ENCODE measurements around the gene TRAIP.

- no peak for TF ChIP-seq POLR2AphosphoS5 (IDR thresholded peaks at IDR 0.05)
- TF ChIP-seq MXI1 (conservative IDR thresholded peaks at IDR 0.05; ENCODE audit: poor library complexity, severe bottlenecking): no peak
- no peak for TF ChIP-seq CTCF (IDR thresholded peaks at IDR 0.05; ENCODE audit: poor library complexity, severe bottlenecking)
- no peak for TF ChIP-seq RAD21 (conservative IDR thresholded peaks at IDR 0.05)
- no peak for TF ChIP-seq REST (IDR thresholded peaks at IDR 0.05; ENCODE audit: borderline replicate concordance)
- no peak for TF ChIP-seq EP300 (conservative IDR thresholded peaks at IDR 0.05; ENCODE audit: poor library complexity, severe bottlenecking)
- no peak for TF ChIP-seq SMC3 (conservative IDR thresholded peaks at IDR 0.05; ENCODE audit: poor library complexity)
- TF ChIP-seq EZH2 (IDR thresholded peaks at IDR 0.05; ENCODE audit: borderline replicate concordance, insufficient read depth, low read length, poor library complexity, severe bottlenecking): no peak
These were observed 45.3 kb upstream of the TRAIP start for GRCh38 chr3:49901366-49902339.
